GM19239 (cell line): ENCODE measurements around the gene CRACR2B.

Experiments used
- DNase-seq: peaks from one replicate; pipeline ENCODE4 v3.0.0; 2011; ENCODE audit warnings: low spot score; ENCODE audit not compliant: insufficient read length
- FAIRE-seq: peaks from 2 replicates; lab custom pipeline; 2011; peaks lifted over from hg19 to GRCh38; lab: Jason Lieb, UNC

CRACR2B gene

DNA sequence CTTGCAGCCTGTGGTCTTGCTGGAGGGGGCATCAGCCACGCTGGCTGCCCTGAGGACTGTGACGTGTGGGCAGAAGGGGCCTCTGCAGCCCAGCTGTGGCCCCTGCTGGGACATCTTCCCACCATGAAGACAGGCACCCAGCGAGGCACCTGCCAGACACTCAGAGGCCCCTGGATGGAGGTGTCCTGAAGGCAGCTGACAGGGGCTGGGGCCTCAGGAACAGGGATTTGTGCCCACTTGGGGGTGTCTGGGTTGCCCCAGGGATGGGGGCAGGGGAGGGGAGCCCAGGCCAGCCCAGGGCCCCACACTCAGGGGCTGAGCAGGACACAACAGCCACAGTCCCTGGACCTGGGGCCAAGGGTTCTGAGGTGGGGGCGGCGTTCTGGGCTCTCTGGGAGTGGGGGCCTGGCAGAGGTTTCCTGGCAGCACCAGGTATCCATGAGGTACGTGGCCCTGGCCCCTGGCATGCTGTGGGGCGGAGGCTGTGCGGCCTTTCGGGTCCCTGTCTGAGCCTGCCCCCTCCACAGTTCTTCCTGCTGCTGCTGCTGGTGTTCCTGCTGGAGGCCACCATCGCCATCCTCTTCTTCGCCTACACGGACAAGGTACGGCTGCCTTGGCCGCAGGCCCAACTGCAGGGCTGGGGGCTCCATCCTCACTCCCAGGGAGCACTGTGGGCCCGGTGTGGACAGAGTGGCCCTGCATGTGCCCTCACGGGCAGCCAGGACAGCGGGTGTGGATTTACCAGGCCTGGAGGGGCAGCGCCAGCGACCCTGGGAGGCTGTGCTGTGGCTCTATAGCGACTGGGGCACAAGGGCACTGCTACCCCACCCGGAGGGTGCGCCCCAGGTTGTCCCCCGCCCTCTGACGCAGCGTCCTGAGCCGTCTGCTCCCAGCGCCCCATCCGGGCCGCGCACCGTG, 36.5 kb downstream of the CRACR2B start:
- DNase-seq (no peak), FAIRE-seq (no peak)

DNA sequence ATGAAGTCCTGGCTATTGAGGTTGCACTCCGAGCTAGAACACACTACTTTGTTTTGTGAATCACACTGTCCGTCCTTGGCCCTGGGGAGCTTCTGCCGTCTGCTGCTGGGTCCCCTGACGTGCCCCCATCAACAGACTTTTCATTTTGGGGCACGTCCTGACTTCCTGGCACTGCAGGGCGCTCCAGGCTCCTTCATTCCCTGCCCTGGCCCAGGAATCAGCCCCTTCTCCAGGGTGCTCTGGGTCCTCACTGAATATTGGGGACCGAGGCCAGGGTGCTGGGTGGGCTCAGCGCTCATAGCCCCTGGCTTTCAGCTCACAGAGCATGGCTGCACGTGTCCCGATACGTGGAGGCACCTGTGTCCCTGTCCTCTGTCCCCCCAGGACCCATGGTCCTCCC, 37.2 kb downstream of the CRACR2B start:
- FAIRE-seq, result no peak
- DNase-seq, result no peak

DNA sequence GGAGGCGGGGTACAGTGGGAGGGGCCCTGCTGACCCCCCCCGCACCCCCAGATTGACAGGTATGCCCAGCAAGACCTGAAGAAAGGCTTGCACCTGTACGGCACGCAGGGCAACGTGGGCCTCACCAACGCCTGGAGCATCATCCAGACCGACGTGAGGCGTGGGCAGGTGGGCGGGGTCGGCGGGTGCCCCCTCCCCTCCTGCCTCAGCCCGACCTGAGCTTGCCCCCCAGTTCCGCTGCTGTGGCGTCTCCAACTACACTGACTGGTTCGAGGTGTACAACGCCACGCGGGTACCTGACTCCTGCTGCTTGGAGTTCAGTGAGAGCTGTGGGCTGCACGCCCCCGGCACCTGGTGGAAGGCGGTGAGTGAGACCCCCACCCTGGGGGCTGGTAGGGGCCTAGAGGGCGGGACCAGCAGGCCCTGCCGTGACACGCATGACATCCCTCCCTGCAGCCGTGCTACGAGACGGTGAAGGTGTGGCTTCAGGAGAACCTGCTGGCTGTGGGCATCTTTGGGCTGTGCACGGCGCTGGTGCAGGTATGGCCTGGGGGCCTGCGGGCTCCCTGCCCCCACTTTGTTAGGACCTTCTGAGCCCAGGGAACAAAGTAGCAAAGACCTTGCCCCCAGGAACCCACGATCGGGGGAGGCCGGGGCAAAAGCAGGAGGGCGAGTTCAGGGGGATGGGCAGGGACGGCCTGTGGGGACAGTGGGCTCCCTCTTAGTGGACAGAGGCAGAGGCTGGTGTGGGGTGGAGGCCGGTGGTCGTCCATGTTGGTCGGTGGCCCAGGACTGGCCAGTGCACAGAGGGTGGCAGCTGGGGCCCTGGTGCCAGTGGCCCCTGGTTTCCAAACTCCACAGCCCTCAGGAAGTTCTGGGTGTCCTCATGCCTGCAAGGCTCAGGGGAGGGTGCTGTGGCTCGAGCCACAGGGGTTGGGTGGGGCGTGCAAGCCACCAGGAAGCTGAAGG, 38.0 kb downstream of the CRACR2B start:
- DNase-seq, result no peak
- no peak for FAIRE-seq

DNA sequence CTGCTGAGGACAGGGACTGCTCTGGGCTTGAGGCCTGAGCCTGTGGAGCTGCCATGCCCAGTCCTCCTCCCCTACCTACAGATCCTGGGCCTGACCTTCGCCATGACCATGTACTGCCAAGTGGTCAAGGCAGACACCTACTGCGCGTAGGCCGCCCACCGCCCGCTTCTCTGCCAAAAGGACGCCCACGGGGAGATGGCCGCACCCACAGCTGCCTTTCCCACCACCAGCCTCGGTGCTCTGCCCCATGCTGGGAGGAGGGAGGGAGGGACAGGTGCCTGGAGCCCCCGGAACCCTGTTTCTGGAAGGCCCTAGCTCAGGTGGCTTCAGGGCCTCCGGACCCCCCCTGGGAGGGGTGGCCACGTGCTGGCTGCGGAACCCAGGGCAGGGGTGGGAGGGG, 38.8 kb downstream of the CRACR2B start:
- DNase-seq (no peak), FAIRE-seq (no peak)

DNA sequence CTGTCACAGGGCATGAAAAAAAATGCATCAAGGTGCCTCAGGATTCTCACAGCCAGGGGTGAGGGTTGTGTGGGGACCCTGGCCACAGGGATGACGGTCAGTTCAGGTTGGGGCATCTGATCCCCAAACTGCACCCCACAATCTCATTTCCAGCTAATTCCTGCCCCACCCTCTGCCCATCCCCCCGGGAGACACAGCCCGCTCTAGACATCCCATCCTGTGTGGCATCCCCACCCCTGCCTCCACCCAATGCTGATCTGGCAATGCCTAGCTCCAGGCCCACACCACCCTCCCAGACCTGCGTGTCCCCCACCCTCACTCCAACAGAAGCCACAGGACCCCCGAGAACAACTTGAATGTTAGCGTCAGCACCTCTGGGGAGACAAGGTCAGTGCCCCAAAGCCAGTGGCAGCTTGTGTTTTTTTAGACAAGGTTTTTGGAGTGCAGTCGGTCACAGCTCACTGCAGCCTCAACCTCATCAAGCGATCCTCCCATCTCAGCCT, 40.2 kb downstream of the CRACR2B start:
- DNase-seq (no peak), FAIRE-seq (no peak)

DNA sequence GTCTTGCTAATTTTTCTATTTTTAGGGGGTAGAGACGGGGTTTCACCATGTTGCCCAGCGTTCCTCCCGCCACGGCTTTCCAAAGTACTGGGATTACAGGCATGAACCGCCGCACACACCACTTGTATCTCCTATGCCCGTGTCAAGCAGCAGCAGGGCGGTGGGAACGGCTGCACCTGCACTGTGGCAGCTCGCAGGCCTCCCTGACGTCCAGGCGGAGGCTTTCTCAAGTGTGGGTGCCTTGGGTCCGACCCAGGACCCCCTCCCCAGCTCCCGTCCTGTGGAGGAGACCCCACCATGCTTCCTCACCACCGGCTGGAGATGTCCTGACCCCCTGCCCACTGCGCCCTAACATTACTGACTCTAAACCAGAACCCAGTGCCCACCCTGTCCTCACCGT, 40.7 kb downstream of the CRACR2B start:
- no peak for FAIRE-seq
- no peak for DNase-seq

DNA sequence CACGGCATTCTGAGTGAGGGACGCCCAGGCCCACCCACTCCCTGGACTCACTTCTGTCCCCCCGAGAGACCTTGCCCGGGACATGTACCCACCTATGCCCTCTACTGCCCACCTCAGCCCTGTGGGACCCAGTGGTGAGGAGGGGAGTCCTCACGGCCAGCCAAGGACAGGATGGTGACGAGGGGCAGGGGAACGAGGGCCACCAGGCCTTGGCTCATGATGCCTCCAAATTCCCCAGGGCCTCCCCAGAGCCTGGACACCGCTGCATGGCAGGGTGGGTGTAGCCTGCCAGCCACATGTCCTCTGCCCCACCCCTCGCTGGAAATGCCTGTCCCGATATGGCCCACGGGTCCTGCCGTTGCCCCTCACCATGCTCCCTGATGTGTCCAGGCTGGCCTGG, 41.1 kb downstream of the CRACR2B start:
- DNase-seq, result no peak
- no peak for FAIRE-seq

DNA sequence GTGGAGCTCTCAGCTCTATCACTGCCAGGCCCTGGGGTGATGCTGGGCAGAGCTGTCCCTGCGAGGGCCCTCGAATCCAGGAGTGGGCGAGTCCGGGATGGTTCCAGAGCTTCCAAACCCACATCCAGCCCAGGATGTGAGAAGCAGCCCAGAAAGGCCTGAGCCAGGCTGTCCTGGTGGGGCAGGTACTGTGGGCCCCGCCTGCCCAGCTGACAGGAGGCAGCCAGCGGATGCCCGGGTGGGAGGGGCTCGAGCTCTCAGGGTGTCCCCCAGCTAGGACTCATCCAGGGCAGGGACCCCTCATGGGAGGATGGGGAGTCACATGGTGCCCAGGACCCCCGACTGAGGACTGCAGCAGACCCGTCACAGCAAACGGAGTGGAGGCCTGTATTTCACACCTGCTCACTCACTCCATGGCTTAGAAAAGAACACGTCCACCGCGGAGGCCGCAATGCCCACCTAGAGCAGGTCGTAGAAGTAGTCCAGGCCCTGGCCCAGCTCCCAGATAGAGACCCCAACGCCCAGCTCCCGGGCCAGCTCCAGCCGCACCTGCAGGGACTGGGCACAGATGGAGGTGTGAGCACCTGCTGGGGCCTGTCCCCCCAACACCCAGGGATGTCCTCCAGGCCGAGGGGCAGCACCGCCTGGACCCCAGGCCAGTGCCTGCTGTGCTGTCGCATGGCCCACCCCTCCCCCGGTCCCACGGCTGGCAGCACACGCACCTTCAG, 41.8 kb downstream of the CRACR2B start:
- no peak for FAIRE-seq

DNA sequence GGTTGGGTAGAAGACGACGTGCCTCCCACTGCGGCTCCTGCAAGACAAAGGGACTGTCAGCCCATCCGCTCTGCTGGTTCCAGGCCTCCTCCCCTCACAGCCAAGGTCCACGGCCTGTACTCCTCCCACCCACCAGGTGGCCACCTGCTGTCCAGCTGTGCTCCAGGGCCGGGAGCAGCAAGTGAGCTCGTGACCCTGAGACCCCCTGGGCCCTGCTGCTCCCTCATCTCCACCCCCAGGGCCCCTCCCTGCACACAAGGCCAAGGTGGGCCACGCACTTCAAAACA, 42.4 kb downstream of the CRACR2B start:
- FAIRE-seq (no peak), DNase-seq (no peak)

More for the DNA sequence above, 41.8 kb downstream of the CRACR2B start:
- no peak for DNase-seq

DNA sequence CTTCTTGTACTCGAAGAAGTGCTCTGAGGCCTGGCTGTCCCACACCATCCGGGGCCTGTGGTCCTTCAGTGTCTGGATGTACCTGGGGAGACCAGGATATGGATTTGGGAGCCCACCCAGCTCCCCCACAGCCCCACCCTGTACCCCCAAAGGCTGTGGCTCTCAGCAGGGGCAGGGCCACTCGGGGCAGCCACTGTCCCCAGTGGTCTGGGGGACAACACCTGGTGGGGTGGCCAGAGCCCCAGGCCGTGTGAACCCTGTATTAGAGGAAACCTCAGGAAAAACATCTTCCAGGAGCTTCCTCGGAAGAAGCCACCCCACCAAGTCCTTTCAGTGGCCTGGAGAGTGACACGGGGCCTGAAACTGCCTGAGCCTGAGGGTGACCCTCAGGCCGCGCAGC, 42.7 kb downstream of the CRACR2B start:
- FAIRE-seq (no peak), DNase-seq (no peak)

DNA sequence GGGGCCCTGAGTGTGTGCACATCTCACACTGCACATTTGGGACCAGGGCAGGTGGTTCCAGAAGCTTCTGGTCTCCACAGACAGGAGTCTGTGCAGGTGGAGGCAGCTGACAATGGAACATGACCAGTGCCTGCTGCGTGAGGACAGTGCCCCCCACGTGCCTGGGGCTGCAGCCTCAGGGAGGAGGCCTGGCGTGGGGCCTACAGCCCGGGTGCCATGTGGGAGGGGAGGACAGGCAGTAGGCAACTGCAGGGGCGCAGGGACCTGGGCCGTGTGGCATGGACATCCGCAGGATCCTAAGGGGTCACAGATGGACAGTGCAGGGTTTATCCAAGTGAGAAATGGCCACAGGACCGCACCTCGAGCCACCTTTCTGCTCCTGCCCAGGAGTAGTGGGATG, 43.8 kb downstream of the CRACR2B start:
- DNase-seq (no peak), FAIRE-seq (no peak)

DNA sequence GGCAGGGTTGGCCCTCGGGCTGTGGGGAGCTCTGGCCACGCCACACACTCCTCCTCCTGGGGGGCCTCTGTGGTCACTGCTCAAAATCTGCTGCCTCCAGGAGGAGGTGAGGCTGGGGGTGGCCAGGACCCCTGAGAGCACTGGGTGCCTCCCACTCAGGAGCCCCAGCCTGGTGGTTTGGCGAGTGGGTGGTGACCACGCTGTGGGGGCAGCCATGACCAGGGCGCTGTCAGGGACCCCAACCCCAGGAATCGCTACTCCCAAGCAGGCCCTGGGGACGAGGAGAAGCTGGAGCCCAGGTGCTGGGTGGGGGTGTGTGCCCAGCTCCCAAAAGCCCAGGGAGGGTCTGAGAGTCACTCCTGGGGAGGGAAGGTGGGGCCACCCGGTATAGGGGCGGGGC, 45.1 kb downstream of the CRACR2B start:
- DNase-seq (no peak), FAIRE-seq (no peak)

DNA sequence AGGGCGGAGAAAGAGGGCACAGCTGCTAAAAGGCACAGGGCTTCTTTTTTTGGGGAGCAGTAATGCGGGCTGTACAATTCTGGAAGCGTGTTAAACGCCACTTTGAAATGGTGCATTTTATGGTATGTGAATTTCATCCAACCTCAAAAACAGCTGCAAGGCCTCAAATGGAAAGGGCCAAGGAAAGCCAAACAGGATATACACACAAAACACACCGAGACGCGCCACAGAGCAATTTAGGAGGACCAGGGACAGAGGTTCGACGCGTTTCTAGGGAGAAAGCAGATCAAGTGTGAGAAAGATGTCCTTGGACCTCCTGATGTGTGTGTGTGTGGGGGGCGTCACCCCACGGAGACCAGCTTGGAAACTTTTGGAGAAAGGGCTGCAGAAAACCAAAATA, 46.0 kb downstream of the CRACR2B start:
- DNase-seq, result no peak
- no peak for FAIRE-seq

DNA sequence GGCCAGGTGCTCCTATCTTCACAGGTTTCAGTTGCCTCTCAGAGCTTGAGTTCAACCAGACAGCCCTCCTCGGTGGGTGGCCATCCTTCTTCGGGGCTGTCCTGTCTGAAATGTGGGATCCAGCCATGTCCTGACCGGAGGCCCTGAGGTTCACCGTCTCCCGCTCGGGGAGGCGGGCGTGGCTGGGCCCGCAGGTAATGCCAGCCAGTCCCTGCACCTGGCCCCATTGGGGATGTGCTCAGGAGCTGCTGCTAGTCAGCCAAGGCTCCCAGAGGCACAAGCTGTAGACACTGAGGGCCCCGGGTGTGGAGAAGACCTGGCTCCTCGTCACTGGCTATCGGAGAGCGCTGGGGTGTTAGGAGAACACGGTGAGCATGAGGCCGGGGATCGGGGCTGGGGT, 47.5 kb downstream of the CRACR2B start:
- FAIRE-seq, result no peak
- no peak for DNase-seq

DNA sequence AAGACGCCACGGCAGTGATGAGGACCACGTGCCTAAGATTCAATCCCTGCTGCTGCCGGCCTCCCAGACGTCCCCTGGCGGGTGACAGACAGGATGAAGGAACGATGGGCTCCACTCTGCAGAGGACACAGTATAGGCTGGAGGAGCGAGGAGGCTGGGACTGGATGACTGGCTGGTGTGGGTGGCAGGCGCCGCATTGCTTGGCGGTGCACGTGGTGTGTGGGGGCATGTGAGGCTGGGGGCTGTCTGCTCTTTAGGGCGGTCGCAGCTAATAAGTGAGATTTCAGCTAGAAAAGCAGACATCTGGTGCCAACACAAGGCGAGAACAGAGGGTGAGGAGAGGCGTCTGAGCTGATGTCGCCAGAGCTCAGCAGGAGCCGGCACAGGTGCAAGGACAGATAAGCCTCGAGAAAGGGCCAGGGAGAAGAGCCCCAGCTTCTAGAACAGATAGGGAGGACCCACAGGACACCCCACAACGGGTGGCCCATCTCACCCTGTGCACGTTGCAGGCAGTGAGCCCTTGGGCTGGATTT, 48.1 kb downstream of the CRACR2B start:
- DNase-seq, result no peak
- FAIRE-seq, result no peak

DNA sequence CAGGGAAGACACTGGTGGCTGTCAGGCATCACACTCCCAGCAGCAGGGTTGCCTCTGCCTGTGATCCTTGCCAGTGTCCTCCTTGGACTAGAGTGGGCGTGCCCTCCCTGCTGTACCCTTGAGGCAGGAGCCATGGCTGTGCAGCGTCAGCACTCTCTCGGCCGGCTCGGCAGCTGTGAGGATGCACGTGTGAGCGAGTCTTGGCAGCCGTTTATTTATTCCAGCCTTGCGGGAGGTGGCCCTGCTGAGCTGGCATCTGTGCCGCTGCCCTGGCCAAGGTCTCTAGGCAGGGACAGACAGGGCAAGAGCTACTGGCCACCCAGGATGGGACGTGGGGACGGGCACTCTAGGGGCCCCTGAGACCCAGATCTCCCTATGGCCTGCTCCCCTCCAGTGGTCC, 48.8 kb downstream of the CRACR2B start:
- FAIRE-seq, result no peak
- DNase-seq, result no peak

DNA sequence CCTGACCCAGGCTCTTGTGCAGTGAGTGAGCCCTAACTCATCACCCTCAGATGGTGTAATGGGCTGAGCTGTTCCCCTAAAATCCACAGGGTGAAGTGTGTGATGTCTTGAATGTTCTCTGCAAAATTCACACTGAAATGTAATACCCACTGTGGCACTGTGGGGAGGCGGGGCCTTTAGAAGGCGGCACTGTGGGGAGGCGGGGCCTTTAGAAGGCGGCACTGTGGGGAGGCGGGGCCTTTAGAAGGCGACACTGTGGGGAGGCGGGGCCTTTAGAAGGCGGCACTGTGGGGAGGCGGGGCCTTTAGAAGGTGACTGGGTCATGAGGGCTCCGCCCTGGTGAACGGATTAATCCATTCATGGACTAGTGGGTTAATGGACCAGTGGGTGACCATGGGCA, 49.8 kb downstream of the CRACR2B start:
- DNase-seq, result no peak
- no peak for FAIRE-seq

DNA sequence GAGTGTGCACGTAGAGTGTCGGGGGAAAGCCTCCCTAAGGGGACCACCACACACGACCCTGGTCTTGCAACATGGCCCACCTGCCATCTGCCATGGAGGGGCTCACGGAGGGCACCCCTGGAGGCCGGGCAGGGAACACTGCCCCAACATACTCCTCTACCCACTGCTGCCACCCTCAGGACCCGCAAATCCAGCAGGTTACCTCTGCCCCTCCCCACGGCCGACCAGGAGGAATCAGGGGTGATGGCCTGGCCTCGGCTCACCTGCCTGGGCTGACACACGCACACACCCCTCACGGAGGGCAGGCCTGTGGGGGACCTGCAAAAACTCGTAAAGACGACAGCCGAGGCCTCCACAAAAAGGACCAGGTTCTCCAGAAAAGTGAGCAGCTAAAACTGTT, 52.7 kb downstream of the CRACR2B start:
- DNase-seq (no peak), FAIRE-seq (no peak)
